Lung (tissue), 12 donors: ENCODE measurements around the gene GPC2. TPM values are rescaled to one million over a fixed set of nuclear protein-coding genes. Genes with fewer than 3 reads are reported as not detected.

ENCODE experiments used
- ATAC-seq: fragments of 200-7000 bp; cut with Tn5 transposase; one replicate; pipeline ENCODE4 v1.9.1; 2020; ENCODE audit warnings: moderate number of reproducible peaks; ENCODE audit not compliant: insufficient read depth, low FRiP score
- DNase-seq, 3 donors: peaks; one replicate each; pipeline ENCODE4 v3.0.0-alpha.2; 2013 to 2017
- H3K27ac ChIP-seq, 2 donors: one replicate each; pipeline ENCODE4 v1.5.1; 2013; ENCODE audit warnings: mild to moderate bottlenecking in 2 of 2, moderate library complexity in 2 of 2, control low read depth in 1 of 2, inconsistent platforms in 1 of 2, low read depth in 1 of 2, low read length in 1 of 2
- H3K27me3 ChIP-seq, 3 donors: one replicate each; pipeline ENCODE4 v1.5.1; 2013; ENCODE audit warnings: low read length in 2 of 3; ENCODE audit not compliant: control insufficient read depth in 3 of 3, insufficient read depth in 3 of 3
- H3K36me3 ChIP-seq, 4 donors: one replicate each; pipeline ENCODE4 v1.5.1; 2013; ENCODE audit warnings: low read length in 4 of 4, mild to moderate bottlenecking in 1 of 4, moderate library complexity in 1 of 4; ENCODE audit not compliant: control insufficient read depth in 4 of 4, insufficient read depth in 4 of 4
- H3K4me1 ChIP-seq, 5 donors: one replicate each; pipeline ENCODE4 v1.5.1; 2013; ENCODE audit warnings: low read length in 5 of 5, mild to moderate bottlenecking in 2 of 5, moderate library complexity in 1 of 5; ENCODE audit not compliant: control insufficient read depth in 5 of 5, insufficient read depth in 5 of 5
- H3K4me3 ChIP-seq: one replicate; pipeline ENCODE4 v1.5.1; 2013; ENCODE audit warnings: mild to moderate bottlenecking, control low read depth, moderate library complexity
- H3K9ac ChIP-seq, 2 donors: one replicate each; pipeline ENCODE4 v1.5.1; 2013; ENCODE audit warnings: low read length in 2 of 2, control low read depth in 1 of 2; ENCODE audit not compliant: insufficient read depth in 1 of 2
- H3K9me3 ChIP-seq, 4 donors: one replicate each; pipeline ENCODE4 v1.5.1; 2013; ENCODE audit warnings: low read length in 3 of 4, mild to moderate bottlenecking in 1 of 4, moderate library complexity in 1 of 4; ENCODE audit not compliant: control insufficient read depth in 4 of 4, insufficient read depth in 3 of 4
- WGBS, 2 donors: extraction: QIAGEN DNeasy Blood & Tissue Kit; methylation state at CpG; one replicate each; pipeline ENCODE4 v1.1.7; 2013; 5-methylcytosine and 5-hydroxymethylcytosine counted together
- polyA plus RNA-seq, 2 donors: library from polyadenylated mRNA; stranded (reverse); fragments of 200-250 nt; gene quantifications; one replicate each; pipeline ENCODE4 v1.2.1, GENCODE V29; 2013
- total RNA-seq, 2 donors: library from RNA; depleted of rRNA in 1 of 2; stranded (reverse); fragments of >200 nt in 1 of 2; gene quantifications; one replicate each; pipeline ENCODE4 v1.2.1, GENCODE V29; 2014 to 2021
- TF ChIP-seq, protein P1 (sequence below): IDR thresholded peaks from 2 replicates; pipeline ENCODE4 v1.5.1; 2012; ENCODE audit warnings: mild to moderate bottlenecking; ENCODE audit errors: control extremely low read depth, extremely low read depth
- donor health status: control.
- donor health status: control.
- donor health status: Bipolar disorder and iron deficiency.
- donor health status: healthy.
- donor health status: DM: yes; HTN: yes; CAD: no.

The GPC2 gene
- total and polyA plus RNA-seq, 4 donors = 0.61 to 2.1 (median 1.0) TPM

DNA sequence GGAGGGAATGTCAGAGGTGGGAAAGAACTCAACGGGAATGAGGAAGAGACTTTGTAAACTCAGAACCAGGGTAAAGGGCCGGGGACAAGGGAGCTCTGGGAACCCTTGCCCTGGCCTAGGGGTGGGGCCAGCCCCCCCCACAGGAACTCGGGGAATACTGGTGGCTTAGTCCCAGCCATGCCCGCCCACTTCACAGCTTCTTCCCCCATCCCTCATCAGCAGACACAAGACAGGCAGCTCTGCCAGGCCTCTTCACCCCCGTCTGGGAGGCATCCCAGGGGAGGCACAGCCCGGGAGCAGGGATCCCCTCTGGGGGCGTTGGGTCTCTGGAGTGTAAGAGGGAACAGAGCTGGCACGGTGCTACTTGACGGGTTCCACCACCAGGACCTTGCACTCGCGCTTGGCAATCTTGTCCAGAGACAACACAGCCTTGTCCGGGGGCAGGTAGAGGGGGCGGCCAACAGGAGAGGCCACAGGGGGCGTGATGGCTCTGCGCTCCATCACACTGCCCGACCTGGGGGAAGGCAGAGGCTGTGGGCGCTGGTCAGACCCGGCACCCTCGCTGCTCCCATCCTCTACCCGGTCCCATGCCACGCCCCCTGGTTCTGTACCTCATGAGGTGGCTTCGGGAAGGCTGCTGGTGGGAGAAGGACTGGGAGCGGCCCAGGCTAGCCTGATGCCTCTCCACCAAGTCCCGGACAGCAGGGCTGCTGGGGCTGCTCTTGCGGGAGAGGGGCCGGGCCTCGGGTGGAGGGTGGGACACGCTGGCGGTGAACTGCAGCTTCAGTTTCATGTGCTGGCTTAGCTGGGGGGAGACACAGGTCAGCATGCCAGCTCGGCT lies 22.3 kb downstream of the GPC2 start:
- 79 to 87% methylated on average over 30 of the region's 30 CpGs for WGBS, 2 donors
- Histone ChIP-seq H3K27ac (no peak overlapping the region), H3K9me3 (no peaks in the 10 kb centered on the region), H3K4me3 (no peak overlapping the region), H3K36me3 (peaks cover 8 to 32% (median 17%) of the 10 kb centered on the region in 4 donors), H3K27me3 (no peaks in the 10 kb centered on the region), H3K9ac (no peak overlapping the region), H3K4me1 (peaks cover 0 to 14% (median 4%) of the 10 kb centered on the region in 5 donors)
- TF ChIP-seq, protein P1, sequence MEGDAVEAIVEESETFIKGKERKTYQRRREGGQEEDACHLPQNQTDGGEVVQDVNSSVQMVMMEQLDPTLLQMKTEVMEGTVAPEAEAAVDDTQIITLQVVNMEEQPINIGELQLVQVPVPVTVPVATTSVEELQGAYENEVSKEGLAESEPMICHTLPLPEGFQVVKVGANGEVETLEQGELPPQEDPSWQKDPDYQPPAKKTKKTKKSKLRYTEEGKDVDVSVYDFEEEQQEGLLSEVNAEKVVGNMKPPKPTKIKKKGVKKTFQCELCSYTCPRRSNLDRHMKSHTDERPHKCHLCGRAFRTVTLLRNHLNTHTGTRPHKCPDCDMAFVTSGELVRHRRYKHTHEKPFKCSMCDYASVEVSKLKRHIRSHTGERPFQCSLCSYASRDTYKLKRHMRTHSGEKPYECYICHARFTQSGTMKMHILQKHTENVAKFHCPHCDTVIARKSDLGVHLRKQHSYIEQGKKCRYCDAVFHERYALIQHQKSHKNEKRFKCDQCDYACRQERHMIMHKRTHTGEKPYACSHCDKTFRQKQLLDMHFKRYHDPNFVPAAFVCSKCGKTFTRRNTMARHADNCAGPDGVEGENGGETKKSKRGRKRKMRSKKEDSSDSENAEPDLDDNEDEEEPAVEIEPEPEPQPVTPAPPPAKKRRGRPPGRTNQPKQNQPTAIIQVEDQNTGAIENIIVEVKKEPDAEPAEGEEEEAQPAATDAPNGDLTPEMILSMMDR = no peak
- ATAC-seq (no peak), DNase-seq (no peak)

DNA sequence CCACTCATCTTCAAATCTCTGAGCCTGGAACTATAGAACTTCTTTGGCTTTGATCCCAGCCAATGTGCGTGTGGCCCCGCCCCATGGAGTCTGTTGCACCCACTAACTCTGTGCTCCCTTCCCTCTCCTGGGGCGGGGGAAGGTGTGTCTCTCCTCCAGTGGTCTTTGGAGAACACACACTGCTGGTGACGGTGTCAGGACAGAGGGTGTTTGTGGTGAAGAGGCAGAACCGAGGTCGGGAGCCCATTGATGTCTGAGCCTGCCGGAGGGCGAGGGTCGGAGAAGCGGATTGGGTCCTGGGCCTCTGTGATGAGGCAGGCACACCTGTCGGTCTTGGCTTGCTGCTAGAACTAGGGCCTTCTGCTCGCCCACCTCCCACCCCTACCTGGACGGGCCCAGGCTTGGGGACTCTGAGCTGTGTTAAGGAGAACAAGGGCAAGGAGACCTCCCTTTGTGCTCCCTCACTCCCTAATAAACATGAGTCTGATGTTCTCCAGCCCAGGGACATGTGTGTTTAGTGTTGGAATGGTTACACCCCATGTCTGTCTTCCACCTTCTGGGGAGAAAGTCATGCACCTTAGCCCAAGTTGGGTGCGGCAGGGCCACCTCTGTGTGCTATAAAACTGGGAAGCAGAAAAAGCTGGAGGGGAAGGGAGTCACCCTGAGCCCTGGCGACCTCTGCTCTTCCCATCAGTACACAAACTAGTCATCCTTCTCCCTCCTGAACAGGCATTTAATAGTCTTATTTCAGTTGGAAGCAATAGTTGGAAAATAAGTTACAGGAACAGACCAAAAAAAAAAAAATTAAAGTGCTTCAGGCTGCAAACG lies 23.3 kb downstream of the GPC2 start:
- H3K27me3 ChIP-seq = no peaks in the 10 kb centered on the region
- no peak overlapping the region for H3K9ac ChIP-seq
- TF ChIP-seq, protein P1 = no peak
- H3K4me3 ChIP-seq = no peak overlapping the region
- peaks cover 8 to 32% (median 16%) of the 10 kb centered on the region in 4 donors for H3K36me3 ChIP-seq
- H3K9me3 ChIP-seq = no peaks in the 10 kb centered on the region
- DNase-seq = no peak
- WGBS, 2 donors = 84 to 85% methylated on average over 16 of the region's 16 CpGs
- peaks cover 0 to 19% (median 4%) of the 10 kb centered on the region in 5 donors for H3K4me1 ChIP-seq
- no peak overlapping the region for H3K27ac ChIP-seq
- ATAC-seq = no peak

DNA sequence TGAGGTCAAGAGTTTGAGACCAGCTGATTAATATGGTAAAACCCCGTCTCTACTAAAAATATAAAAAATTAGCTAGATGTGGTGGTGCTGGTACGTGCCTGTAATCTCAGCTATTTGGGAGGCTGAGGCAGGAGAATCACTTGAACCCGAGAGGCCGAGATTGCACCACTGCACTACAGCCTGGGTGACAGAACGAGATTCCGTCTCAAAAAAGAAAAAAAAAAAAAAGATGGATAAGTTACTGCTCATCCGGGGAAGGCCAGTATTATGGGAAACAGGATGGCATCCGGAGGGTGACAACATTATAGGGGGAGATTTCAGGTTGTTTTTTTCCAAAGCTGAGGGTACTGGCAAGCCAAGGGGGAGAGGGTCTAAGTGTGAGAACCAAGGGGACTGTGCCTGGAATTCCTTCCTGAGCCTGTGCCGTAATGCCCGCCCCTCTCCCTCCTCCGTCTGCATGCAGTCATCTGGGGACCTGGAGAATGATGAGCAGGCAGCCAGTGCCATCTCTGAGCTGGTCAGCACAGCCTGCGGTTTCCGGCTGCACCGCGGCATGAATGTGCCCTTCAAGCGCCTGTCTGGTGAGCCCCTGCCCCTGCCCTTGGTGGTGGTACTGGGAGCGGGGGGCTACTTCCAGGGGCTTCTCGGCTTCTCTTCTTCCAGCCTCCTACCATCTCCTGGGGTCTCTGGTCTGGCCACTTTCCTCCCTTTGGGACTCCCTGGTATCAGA lies 24.1 kb downstream of the GPC2 start:
- H3K9me3 ChIP-seq = no peaks in the 10 kb centered on the region
- ATAC-seq (no peak), DNase-seq (no peak)
- H3K9ac ChIP-seq = no peak overlapping the region
- WGBS, 2 donors = 90 to 94% methylated on average over 18 of the region's 18 CpGs
- peaks cover 8 to 32% (median 16%) of the 10 kb centered on the region in 4 donors for H3K36me3 ChIP-seq
- TF ChIP-seq, protein P1 = no peak
- H3K4me3 ChIP-seq = no peak overlapping the region
- no peak overlapping the region for H3K27ac ChIP-seq
- H3K4me1 ChIP-seq = peaks cover 0 to 21% (median 4%) of the 10 kb centered on the region in 5 donors
- H3K27me3 ChIP-seq = no peaks in the 10 kb centered on the region
